ENCODE results near the gene SMG9. TPM values are rescaled to one million over a fixed set of nuclear protein-coding genes. Genes with fewer than 3 reads are reported as not detected.

The SMG9 gene
- total RNA-seq, 6 experiments from 2014 or later, result 29.8 to 39.4 (median 32.0) TPM

DNA sequence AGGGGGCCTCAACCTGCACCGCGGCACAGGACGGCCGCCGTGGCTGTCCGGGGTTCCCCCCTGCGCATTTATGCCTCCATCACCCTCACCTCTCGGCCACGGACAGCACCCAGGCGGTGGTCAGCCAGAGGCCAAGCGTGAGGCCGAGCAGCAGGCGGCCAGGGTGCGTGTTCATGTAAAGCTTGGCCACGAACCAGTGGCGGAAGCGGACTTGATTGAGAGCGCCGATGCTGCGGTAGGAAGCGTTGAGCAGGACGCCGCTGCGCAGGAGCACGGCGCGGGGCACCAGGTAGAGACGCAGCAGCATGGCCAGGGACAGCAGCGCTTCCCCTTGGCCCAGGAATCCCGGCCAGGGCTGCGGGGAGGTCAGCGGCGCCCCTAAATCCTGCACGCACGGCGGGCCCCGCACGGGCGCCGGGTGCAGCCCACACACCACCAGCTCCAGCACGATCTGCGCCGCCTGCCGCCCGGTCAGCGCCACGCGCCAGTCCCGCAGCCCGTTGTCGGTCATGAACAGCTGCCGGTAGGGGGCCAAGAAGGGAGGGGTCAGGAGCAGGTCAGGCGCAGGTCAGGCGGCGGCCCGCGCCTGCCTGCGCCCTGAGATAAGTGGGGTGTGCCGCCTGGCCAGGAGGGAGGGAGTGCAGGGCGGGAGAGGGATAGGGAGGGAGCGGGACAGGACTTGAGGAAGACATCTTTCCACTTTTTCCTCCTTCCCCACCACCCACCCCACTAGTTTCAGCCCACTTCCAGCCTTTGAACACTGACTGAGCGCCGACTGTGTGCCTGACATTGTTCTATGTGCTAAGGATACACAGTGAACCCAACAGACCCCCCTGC lies 19.6 kb upstream of the SMG9 start:
- no peak overlapping the region for H3K27ac Mint-ChIP-seq
- peaks cover 4% of the 10 kb centered on the region for H3K27me3 Mint-ChIP-seq (ENCODE audit: insufficient read depth)
- TF ChIP-seq, protein P1, sequence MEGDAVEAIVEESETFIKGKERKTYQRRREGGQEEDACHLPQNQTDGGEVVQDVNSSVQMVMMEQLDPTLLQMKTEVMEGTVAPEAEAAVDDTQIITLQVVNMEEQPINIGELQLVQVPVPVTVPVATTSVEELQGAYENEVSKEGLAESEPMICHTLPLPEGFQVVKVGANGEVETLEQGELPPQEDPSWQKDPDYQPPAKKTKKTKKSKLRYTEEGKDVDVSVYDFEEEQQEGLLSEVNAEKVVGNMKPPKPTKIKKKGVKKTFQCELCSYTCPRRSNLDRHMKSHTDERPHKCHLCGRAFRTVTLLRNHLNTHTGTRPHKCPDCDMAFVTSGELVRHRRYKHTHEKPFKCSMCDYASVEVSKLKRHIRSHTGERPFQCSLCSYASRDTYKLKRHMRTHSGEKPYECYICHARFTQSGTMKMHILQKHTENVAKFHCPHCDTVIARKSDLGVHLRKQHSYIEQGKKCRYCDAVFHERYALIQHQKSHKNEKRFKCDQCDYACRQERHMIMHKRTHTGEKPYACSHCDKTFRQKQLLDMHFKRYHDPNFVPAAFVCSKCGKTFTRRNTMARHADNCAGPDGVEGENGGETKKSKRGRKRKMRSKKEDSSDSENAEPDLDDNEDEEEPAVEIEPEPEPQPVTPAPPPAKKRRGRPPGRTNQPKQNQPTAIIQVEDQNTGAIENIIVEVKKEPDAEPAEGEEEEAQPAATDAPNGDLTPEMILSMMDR (IDR thresholded peaks at IDR 0.05), result peak; percentile 88
- peak; percentile 61 for DNase-seq
- H3K36me3 Mint-ChIP-seq (ENCODE audit: low read depth), result no peaks in the 10 kb centered on the region
- peaks cover 25% of the 10 kb centered on the region for H3K4me1 Mint-ChIP-seq (ENCODE audit: low read depth)
- H3K4me3 Mint-ChIP-seq, result peak overlapping the region; percentile 57
- H3K9me3 Mint-ChIP-seq, result no peaks in the 10 kb centered on the region

DNA sequence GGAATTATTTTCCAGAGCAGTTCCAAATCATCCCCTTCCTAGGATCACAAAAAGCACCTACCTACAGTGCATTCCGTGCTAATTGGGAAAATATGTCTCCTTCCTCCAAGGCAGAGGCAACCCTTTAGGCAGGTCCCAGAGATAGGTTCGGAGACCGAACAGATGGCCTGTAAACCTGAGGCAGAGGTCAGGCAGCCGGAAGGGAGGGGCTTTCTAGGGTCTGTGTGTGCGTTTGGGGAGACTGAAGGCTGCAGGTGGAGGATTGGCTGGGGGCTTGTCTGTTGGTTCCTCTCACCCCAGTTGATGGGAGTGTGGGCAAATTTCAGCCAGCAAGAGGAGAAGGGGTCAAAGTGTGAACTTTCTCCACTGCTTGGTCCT lies 19.0 kb upstream of the SMG9 start:
- TF ChIP-seq, protein P1 (IDR thresholded peaks at IDR 0.05), result no peak
- Mint-ChIP-seq H3K4me1 (ENCODE audit: low read depth) (peaks cover 24% of the 10 kb centered on the region), H3K4me3 (peak overlapping the region; percentile 13; the same call in 1 of the 2 replicates), H3K36me3 (ENCODE audit: low read depth) (no peaks in the 10 kb centered on the region), H3K9me3 (no peaks in the 10 kb centered on the region), H3K27ac (no peak overlapping the region), H3K27me3 (ENCODE audit: insufficient read depth) (peaks cover 4% of the 10 kb centered on the region)
- no peak for DNase-seq

DNA sequence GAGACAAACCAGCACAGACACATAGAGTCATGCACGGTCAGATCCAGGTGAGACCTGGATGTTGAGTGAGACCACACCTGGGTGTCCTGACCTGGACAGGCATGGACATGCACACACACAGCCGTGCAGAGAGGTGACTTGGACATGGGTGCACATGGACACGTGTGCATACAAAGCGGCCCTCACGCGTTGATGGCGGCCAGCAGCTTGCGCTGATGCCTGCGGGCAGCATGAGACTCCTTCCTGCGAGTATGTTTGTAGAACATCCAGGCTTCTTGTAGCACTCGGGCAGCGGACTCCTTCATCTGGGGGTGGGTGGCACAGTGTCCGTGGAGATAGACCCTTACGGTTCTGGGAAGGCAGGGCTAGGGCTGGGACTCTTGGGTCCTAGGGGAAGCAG lies 14.5 kb upstream of the SMG9 start:
- TF ChIP-seq, protein P1 (IDR thresholded peaks at IDR 0.05), result no peak
- Mint-ChIP-seq H3K4me1 (ENCODE audit: low read depth) (peaks cover 30% of the 10 kb centered on the region), H3K4me3 (no peak overlapping the region), H3K9me3 (no peaks in the 10 kb centered on the region), H3K27ac (no peak overlapping the region), H3K36me3 (ENCODE audit: low read depth) (no peaks in the 10 kb centered on the region), H3K27me3 (ENCODE audit: insufficient read depth) (peaks cover 4% of the 10 kb centered on the region)
- no peak for DNase-seq

DNA sequence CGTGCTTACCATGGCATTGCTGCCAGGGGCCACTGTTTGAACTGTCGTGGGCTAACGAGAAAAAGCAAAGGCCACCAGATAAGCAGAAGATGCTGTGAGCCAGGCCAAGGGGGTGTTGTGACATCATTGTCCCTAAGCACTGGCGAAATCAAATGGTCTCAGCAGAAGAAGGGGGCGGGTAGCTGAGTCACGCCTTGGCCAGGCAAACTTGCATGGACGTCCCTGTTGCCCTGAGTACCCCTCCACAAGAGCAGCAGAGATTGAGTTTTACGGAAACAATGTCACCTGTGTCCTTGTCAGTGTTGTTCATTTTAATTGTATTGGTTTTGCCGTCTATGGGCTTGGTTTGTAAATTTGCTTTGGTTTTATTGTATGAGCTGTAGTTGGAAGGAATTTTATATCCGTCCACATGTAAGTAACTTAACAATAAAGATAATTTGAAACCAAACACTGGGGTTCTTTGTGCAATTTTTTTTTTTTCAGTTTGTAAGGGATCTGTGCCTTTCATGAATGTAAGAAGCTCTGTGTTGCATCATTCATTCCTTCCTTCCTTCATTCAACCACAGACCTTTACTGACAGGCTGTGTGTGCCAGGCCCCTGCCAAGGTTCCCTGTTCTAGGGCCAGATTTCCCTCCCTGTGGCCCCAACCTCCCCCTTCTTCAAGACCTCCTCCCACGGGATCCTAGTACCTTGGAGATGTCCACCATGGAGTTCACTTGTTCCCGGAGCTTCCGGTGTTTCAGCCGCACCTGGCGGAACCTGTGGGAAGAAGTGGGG lies 13.7 kb upstream of the SMG9 start:
- Mint-ChIP-seq H3K27me3 (ENCODE audit: insufficient read depth) (peaks cover 2% of the 10 kb centered on the region), H3K36me3 (ENCODE audit: low read depth) (no peaks in the 10 kb centered on the region), H3K27ac (no peak overlapping the region), H3K4me1 (ENCODE audit: low read depth) (peaks cover 38% of the 10 kb centered on the region), H3K9me3 (no peaks in the 10 kb centered on the region), H3K4me3 (no peak overlapping the region)
- DNase-seq, result no peak
- TF ChIP-seq, protein P1 (IDR thresholded peaks at IDR 0.05), result no peak

DNA sequence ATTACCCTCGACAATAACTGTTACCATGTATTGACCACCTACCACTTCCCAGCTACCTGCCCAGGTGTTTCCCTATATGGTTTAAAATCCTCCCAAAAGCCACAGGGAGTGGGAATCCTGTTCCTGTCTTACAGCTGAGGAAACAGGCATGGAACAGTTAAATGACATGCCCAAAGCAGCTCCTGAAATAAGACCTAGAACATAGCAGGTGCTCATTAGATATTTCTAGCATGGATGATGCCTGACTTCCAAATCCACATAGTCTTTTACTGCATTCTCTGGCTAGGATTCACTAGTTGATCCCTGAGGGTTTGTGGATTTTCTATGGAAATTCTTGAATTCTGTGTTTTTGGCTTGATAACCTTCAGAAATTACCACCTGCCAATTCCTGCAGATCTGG lies 13.1 kb upstream of the SMG9 start:
- TF ChIP-seq, protein P1 (IDR thresholded peaks at IDR 0.05), result no peak
- Mint-ChIP-seq H3K27me3 (ENCODE audit: insufficient read depth) (peaks cover 2% of the 10 kb centered on the region), H3K36me3 (ENCODE audit: low read depth) (no peaks in the 10 kb centered on the region), H3K4me1 (ENCODE audit: low read depth) (peaks cover 44% of the 10 kb centered on the region), H3K9me3 (no peaks in the 10 kb centered on the region), H3K4me3 (no peak overlapping the region), H3K27ac (no peak overlapping the region)
- DNase-seq, result no peak

Data from HFFc6 (cell line).